H1 (cell line): ENCODE measurements around the gene FNDC11. TPM values are rescaled to one million over a fixed set of nuclear protein-coding genes. Genes with fewer than 3 reads are reported as not detected.

Source experiments
- BACH1 ChIP-seq: IDR thresholded peaks from 2 replicates; pipeline ENCODE4 v1.6.1; 2012; ENCODE audit warnings: low read length, improper control_type of control experiment
- HDAC6 ChIP-seq: IDR thresholded peaks from one replicate; pipeline ENCODE4 v1.7.1; 2012; ENCODE audit warnings: low read depth, mild to moderate bottlenecking, inconsistent platforms, low read length, moderate library complexity
- JUN ChIP-seq: IDR thresholded peaks from 2 replicates; pipeline ENCODE4 v1.6.1; 2011; ENCODE audit warnings: low read depth, mild to moderate bottlenecking, improper control_type of control experiment, low read length
- polyA plus RNA-seq, 7 experiments: library from polyadenylated mRNA; depleted of rRNA in 3 of 7; stranded (reverse) in 5 of 7; unstranded in 2 of 7; fragments of >200 nt in 5 of 7; fragments of 200-250 nt in 2 of 7; gene quantifications; 1 replicate in 5 of 7; 2 replicates in 1 of 7; 4 replicates in 1 of 7; pipeline versions ENCODE4 v1.2.1 to v1.2.3, GENCODE V29; 2011 to 2013; ENCODE audit warnings: missing spikeins in 2 of 7, mixed read lengths in 2 of 7
- total RNA-seq: library from RNA; stranded (reverse); fragmentation: NEBNext Ultra II Directional; extraction: Animal tissue kit (Norgen Biotek cat#: 25700); gene quantifications from 2 replicates; pipeline ENCODE4 v1.2.1, GENCODE V29; 2021
- TF ChIP-seq, protein P1 (sequence below), 3 experiments: IDR thresholded peaks; 1 replicate in 2 of 3; 2 replicates in 1 of 3; pipeline versions ENCODE4 v1.5.1 to v1.6.1; 2011; ENCODE audit warnings: low read length in 3 of 3, mild to moderate bottlenecking in 3 of 3, inconsistent platforms in 2 of 3, low read depth in 1 of 3, moderate library complexity in 1 of 3; ENCODE audit not compliant: insufficient read depth in 1 of 3; ENCODE audit errors: control extremely low read depth in 1 of 3

FNDC11 gene
- total and polyA plus RNA-seq, 2 of the 8 experiments (the other 6 are each of a cell fraction or from before 2014, with no cell fraction given): 2.6 to 8.8 TPM

DNA sequence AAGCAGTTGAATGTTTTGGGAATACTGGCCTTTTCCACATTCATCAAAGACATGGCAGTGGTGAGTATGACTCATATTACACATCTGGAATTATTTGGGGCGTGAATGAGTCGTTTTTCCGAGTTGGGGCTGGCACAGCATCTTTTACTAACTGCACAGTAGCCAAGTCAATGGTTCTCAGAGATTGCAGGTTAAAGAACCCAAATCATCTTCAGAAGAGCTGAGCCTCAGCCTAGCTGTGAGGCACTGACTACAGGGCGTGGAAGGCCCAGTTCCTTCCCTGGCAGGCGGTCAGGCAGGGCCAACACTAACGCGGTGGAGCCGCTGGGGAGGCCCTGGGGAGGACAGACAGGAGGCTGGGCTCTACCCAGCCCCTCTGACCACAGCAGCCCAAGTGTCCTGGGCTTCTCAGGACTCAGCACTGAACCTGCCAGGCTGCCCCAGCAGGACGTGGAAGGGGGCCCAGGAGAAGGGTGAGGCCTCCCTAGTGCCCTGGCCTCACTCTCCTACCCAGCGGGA is 40.1 kb downstream of the FNDC11 start (continued):
- TF ChIP-seq, protein P1, sequence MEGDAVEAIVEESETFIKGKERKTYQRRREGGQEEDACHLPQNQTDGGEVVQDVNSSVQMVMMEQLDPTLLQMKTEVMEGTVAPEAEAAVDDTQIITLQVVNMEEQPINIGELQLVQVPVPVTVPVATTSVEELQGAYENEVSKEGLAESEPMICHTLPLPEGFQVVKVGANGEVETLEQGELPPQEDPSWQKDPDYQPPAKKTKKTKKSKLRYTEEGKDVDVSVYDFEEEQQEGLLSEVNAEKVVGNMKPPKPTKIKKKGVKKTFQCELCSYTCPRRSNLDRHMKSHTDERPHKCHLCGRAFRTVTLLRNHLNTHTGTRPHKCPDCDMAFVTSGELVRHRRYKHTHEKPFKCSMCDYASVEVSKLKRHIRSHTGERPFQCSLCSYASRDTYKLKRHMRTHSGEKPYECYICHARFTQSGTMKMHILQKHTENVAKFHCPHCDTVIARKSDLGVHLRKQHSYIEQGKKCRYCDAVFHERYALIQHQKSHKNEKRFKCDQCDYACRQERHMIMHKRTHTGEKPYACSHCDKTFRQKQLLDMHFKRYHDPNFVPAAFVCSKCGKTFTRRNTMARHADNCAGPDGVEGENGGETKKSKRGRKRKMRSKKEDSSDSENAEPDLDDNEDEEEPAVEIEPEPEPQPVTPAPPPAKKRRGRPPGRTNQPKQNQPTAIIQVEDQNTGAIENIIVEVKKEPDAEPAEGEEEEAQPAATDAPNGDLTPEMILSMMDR (IDR thresholded peaks at IDR 0.05; ENCODE audit: control extremely low read depth in 1 of 3, insufficient read depth in 1 of 3, low read depth in 1 of 3, low read length in 3 of 3): no peak
- TF ChIP-seq JUN (no peak), HDAC6 (no peak), BACH1 (no peak)
